Ovary (tissue), 10 donors: Measurements from ENCODE around the gene TOMM7. TPM values are rescaled to one million over a fixed set of nuclear protein-coding genes. Genes with fewer than 3 reads are reported as not detected.
A peak's percentile ranks its signal among the peaks of the same experiment; 100 is the strongest.

ENCODE experiments used
- DNase-seq, 5 donors: peaks; one replicate each; pipeline ENCODE4 v3.0.0-alpha.2; 2019 to 2020
- H3K27ac ChIP-seq, 2 donors: fragments of 200-600 bp; one replicate each; pipeline versions ENCODE4 v1.5.1 to v1.8.0; 2019 to 2022
- H3K27me3 ChIP-seq: fragments of 200-600 bp; one replicate; pipeline ENCODE4 v1.8.0; 2022
- H3K36me3 ChIP-seq: fragments of 200-600 bp; sonication (generic); one replicate; pipeline ENCODE4 v1.5.1; 2019
- H3K4me1 ChIP-seq: one replicate; pipeline ENCODE4 v1.8.1; 2013; ENCODE audit warnings: mild to moderate bottlenecking, moderate library complexity; ENCODE audit not compliant: insufficient read depth
- H3K4me3 ChIP-seq: fragments of 200-600 bp; sonication (generic); one replicate; pipeline ENCODE4 v1.5.1; 2017
- H3K9me3 ChIP-seq, 2 donors: fragments of 200-600 bp in 1 of 2; sonication (generic) in 1 of 2; one replicate each; pipeline versions ENCODE4 v1.5.1 to v1.8.1; 2013 to 2019; ENCODE audit warnings: mild to moderate bottlenecking in 1 of 2, moderate library complexity in 1 of 2
- EP300 ChIP-seq: sonication (generic); formaldehyde crosslinking; IDR thresholded peaks from one replicate; pipeline ENCODE4 v1.6.1; 2017; ENCODE audit warnings: antibody characterized with exemption
- POLR2A ChIP-seq: fragments of 450-650 bp; IDR thresholded peaks from one replicate; pipeline ENCODE4 v1.6.1; 2017; ENCODE audit warnings: antibody characterized with exemption, mild to moderate bottlenecking, moderate library complexity
- WGBS, 3 donors: extraction: QIAGEN DNeasy Blood & Tissue Kit in 1 of 3; methylation state at CpG; one replicate each; pipeline versions ENCODE4 v1.1.5 to v1.1.7; 2013 to 2017; 5-methylcytosine and 5-hydroxymethylcytosine counted together
- intact Hi-C, 4 donors: fragments of 100-400 bp; cut with DNase I; formaldehyde crosslinking; loops; one replicate each; pipeline versions ENCODE4 v1.11.0 to v1.15.1; 2022 to 2023
- long read RNA-seq, 3 donors: library from polyadenylated mRNA in 2 of 3; unstranded in 2 of 3; transcript quantifications; one replicate each; pipeline ENCODE4 v2.0.0 and lab custom pipeline, GENCODE V29; 2021 to 2026
- polyA plus RNA-seq, 2 donors: library from polyadenylated mRNA; stranded (reverse); fragments of 200-250 nt in 1 of 2; fragments of 350-450 nt in 1 of 2; fragmentation: Illumina TruSeq in 1 of 2; extraction: RNeasy Lipid Tissue Mini Kit (QIAGEN cat#74804) in 1 of 2; gene quantifications; one replicate each; pipeline ENCODE4 v1.2.3, GENCODE V29; 2013 to 2014
- total RNA-seq, 7 donors: library from RNA; depleted of rRNA in 2 of 7; stranded (reverse); fragments of >200 nt in 2 of 7; fragmentation: NEBNext Ultra II Directional in 3 of 7; extraction: Animal tissue kit (Norgen Biotek cat#: 25700) in 3 of 7; gene quantifications; one replicate each; pipeline versions ENCODE4 v1.1.0 to v1.2.4, GENCODE V29; 2016 to 2023
- TF ChIP-seq, protein P1 (sequence below), 3 donors: fragments of 450-650 bp in 2 of 3; fragments of 200-600 bp in 1 of 3; IDR thresholded peaks; one replicate each; pipeline versions ENCODE4 v1.5.1 to v1.8.0; 2016 to 2022; ENCODE audit warnings: antibody characterized with exemption in 3 of 3, mild to moderate bottlenecking in 1 of 3
- donor health status: DM: no; HTN: no; CAD: no; lungs with moderate emphysema.
- donor health status: DM: no; HTN: no; CAD: no.
- donor health status: Bipolar disorder and iron deficiency.
- donor health status: DM: yes; HTN: yes; CAD: no.
- donor health status: DM: no; HTN: no; CAD: no.
- donor health status: DM: yes; HTN: yes; CAD: no.

Gene TOMM7
- 100 to 1,000 TPM; 325 to 869 (median 586) TPM for total RNA-seq
- 100 to 1,000 TPM; 267 to 621 TPM for polyA plus RNA-seq
- long read RNA-seq, donor 1, transcript TOMM7-201 (3 exons, 778 nt), result major isoform, 37 of 41 reads
- long read RNA-seq, donor 1, partial matches to known transcripts, result 0 of 41 reads
- long read RNA-seq, donor 1, other reads (novel, unspliced or antisense), result 3 of 41 reads
- long read RNA-seq, donor 2, transcript TOMM7-201 (3 exons, 778 nt), result major isoform, 264 of 309 reads
- long read RNA-seq, donor 2, transcript TOMM7-204 (2 exons, 731 nt), result minor isoform, 6 of 309 reads
- long read RNA-seq, donor 2, transcript TOMM7-205 (2 exons, 551 nt), result minor isoform, 16 of 309 reads
- long read RNA-seq, donor 2, partial matches to known transcripts, result 8 of 309 reads
- long read RNA-seq, donor 2, other reads (novel, unspliced or antisense), result 14 of 309 reads
- long read RNA-seq, donor 3, transcript TOMM7-201 (3 exons, 778 nt), result major isoform, 137 of 142 reads
- long read RNA-seq, donor 3, partial matches to known transcripts, result 0 of 142 reads
- long read RNA-seq, donor 3, other reads (novel, unspliced or antisense), result 1 of 142 reads

DNA sequence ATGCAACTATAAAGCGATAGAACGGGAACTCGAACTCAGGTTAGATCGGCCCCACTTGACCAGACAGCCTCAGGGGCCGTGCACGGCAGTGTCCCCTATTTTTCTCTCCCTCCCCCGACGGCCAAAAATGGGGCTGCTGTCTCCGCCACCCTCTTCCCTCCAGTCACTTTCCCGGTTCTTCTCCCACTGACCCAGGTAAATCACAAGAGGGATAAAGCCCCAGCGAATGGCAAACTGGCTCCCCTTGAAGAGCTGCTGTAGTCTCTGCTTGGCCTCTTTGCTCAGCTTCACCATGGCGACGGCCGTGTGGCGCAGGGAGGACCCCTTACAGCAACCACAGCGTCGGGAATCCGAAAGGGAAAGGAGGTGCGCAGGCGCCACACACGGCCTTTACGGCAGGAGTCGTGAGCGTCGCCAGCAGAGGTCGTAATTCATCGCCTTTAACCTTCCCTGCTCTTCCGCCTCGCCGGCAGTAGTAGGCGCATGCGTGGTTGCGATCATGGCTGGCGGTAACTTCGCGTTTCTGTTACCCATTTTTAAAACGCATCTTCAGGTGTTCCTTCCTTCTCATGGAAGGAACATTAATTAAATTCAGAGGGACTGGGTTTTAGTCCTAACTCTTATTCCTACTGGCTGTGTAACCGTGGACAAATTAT, at the start of gene TOMM7:
Gene TOMM7 (minus strand): TSS at position 364 of the 656 bp plus-strand sequence. CDS start 70 bp downstream, at position 294.
- intact Hi-C loops, result loop anchor here in 1 of 4 donors (2.0 kb wide), 1 partner anchor 32 kb away; no protein-coding TSS in a partner anchor
- Histone ChIP-seq H3K36me3 (no peaks in the 10 kb centered on the region), H3K4me1 (peaks cover 3% of the 10 kb centered on the region), H3K27ac (peak within 1 kb of the TSS in 1 of 2 donors; percentile 70), H3K27me3 (no peaks in the 10 kb centered on the region), H3K9me3 (no peaks in the 10 kb centered on the region), H3K4me3 (peak within 1 kb of the TSS; percentile 94)
- TF ChIP-seq, protein P1, sequence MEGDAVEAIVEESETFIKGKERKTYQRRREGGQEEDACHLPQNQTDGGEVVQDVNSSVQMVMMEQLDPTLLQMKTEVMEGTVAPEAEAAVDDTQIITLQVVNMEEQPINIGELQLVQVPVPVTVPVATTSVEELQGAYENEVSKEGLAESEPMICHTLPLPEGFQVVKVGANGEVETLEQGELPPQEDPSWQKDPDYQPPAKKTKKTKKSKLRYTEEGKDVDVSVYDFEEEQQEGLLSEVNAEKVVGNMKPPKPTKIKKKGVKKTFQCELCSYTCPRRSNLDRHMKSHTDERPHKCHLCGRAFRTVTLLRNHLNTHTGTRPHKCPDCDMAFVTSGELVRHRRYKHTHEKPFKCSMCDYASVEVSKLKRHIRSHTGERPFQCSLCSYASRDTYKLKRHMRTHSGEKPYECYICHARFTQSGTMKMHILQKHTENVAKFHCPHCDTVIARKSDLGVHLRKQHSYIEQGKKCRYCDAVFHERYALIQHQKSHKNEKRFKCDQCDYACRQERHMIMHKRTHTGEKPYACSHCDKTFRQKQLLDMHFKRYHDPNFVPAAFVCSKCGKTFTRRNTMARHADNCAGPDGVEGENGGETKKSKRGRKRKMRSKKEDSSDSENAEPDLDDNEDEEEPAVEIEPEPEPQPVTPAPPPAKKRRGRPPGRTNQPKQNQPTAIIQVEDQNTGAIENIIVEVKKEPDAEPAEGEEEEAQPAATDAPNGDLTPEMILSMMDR (IDR thresholded peaks at IDR 0.05), result peak in 2 of 3 donors; percentile 54 to 68
- peak; percentile 75 for TF ChIP-seq POLR2A
- TF ChIP-seq EP300, result no peak
- 0 to 1% (median 1%) methylated on average over 34 to 38 of the region's 38 CpGs for WGBS, 3 donors
- peak; percentile 87 to 93 (median 91) for DNase-seq

- intact Hi-C loops, result no loop called here
- no peak for DNase-seq
- Histone ChIP-seq H3K4me3 (no peak overlapping the region), H3K9me3 (no peaks in the 10 kb centered on the region), H3K36me3 (no peaks in the 10 kb centered on the region), H3K4me1 (no peaks in the 10 kb centered on the region), H3K27ac (no peak overlapping the region), H3K27me3 (no peaks in the 10 kb centered on the region)
- WGBS, 3 donors, result 48 to 70% (median 62%) methylated on average over 7 of the region's 7 CpGs
- TF ChIP-seq, protein P1 (IDR thresholded peaks at IDR 0.05), result no peak
- TF ChIP-seq EP300 (no peak), POLR2A (no peak)
Measured at GRCh38 chr7:22872096-22872807, 49.6 kb upstream of the TOMM7 start.

DNA sequence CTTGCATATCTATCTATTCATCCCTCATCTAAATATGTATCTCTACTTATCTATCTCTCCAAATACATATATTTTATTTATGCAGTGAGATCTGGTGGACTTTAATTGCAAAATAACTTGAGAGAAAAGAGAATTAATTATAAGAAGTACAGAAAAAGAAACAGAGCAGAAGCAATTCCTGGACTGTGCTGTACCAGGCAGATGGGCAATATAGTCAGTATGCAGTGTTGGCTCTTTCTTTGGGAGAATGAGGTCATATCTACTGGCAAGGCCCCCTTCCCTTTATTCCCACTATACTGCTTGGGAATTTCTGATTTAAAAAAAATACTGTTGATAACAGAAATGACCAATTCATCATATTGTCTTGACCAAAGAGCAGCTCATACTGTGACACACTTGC, 49.0 kb upstream of the TOMM7 start:
- Histone ChIP-seq H3K27me3 (no peaks in the 10 kb centered on the region), H3K9me3 (no peaks in the 10 kb centered on the region), H3K4me3 (no peak overlapping the region), H3K36me3 (no peaks in the 10 kb centered on the region), H3K4me1 (peaks cover under 1% of the 10 kb centered on the region), H3K27ac (no peak overlapping the region)
- TF ChIP-seq EP300 (no peak), POLR2A (no peak)
- TF ChIP-seq, protein P1 (IDR thresholded peaks at IDR 0.05), result no peak
- intact Hi-C loops, result no loop called here
- no peak for DNase-seq

GRCh38 chr7:22868509-22868908, 45.9 kb upstream of the TOMM7 start:
- Histone ChIP-seq H3K4me1 (peaks cover 1% of the 10 kb centered on the region), H3K27ac (no peak overlapping the region), H3K4me3 (no peak overlapping the region), H3K9me3 (no peaks in the 10 kb centered on the region), H3K27me3 (no peaks in the 10 kb centered on the region), H3K36me3 (no peaks in the 10 kb centered on the region)
- no peak for TF ChIP-seq POLR2A
- no peak for TF ChIP-seq EP300
- TF ChIP-seq, protein P1 (IDR thresholded peaks at IDR 0.05), result no peak
- WGBS, 3 donors, result 86 to 97% (median 94%) methylated on average over 1 of the region's 1 CpG
- no peak for DNase-seq
- intact Hi-C loops, result no loop called here
